H9 (cell line): ENCODE measurements around the gene THOP1. TPM values are rescaled to one million over a fixed set of nuclear protein-coding genes. Genes with fewer than 3 reads are reported as not detected.

Experiments
- DNase-seq: peaks from one replicate; pipeline ENCODE4 v3.0.0-alpha.2; 2017
- H2AFZ ChIP-seq: one replicate; pipeline ENCODE4 v1.6.1; 2013; ENCODE audit warnings: mild to moderate bottlenecking, low read length, control low read depth, moderate library complexity
- H2AK5ac ChIP-seq: 2 replicates; pipeline ENCODE4 v1.6.1; 2013; ENCODE audit warnings: low read length, control low read depth, mixed read lengths; ENCODE audit not compliant: insufficient read length
- H2BK120ac ChIP-seq: one replicate; pipeline ENCODE4 v1.6.1; 2013; ENCODE audit warnings: low read depth, mild to moderate bottlenecking, low read length, control low read depth, inconsistent platforms; ENCODE audit not compliant: poor library complexity, severe bottlenecking
- H2BK12ac ChIP-seq: 2 replicates; pipeline ENCODE4 v1.6.1; 2013; ENCODE audit warnings: low read length, control low read depth, mixed read lengths, low read depth; ENCODE audit not compliant: insufficient read length
- H2BK15ac ChIP-seq: 2 replicates; pipeline ENCODE4 v1.6.1; 2013; ENCODE audit warnings: low read depth, low read length, control low read depth
- H2BK20ac ChIP-seq: one replicate; pipeline ENCODE4 v1.6.1; 2013; ENCODE audit warnings: low read depth, mild to moderate bottlenecking, low read length, control low read depth, inconsistent platforms; ENCODE audit not compliant: poor library complexity, severe bottlenecking
- H2BK5ac ChIP-seq: 2 replicates; pipeline ENCODE4 v1.6.1; 2013; ENCODE audit warnings: low read length, control low read depth, mixed read lengths; ENCODE audit not compliant: insufficient read length
- H3K14ac ChIP-seq: 2 replicates; pipeline ENCODE4 v1.6.1; 2013; ENCODE audit warnings: low read length, control low read depth; ENCODE audit not compliant: insufficient read depth
- H3K18ac ChIP-seq: 2 replicates; pipeline ENCODE4 v1.6.1; 2013; ENCODE audit warnings: low read depth, mild to moderate bottlenecking, mixed read lengths, low read length, control low read depth; ENCODE audit not compliant: insufficient read length
- H3K23ac ChIP-seq: 2 replicates; pipeline ENCODE4 v1.6.1; 2013; ENCODE audit warnings: low read length, control low read depth, mixed read lengths, low read depth; ENCODE audit not compliant: insufficient read length
- H3K23me2 ChIP-seq: 2 replicates; pipeline ENCODE4 v1.6.1; 2013; ENCODE audit warnings: low read depth, mild to moderate bottlenecking, mixed read lengths, low read length, control low read depth; ENCODE audit not compliant: insufficient read length, poor library complexity, severe bottlenecking
- H3K27ac ChIP-seq: 2 replicates; pipeline ENCODE4 v1.5.1; 2013; ENCODE audit warnings: low read length, control low read depth, mixed read lengths, low read depth; ENCODE audit not compliant: insufficient read length
- H3K27me3 ChIP-seq: 2 replicates; pipeline ENCODE4 v1.6.1; 2013; ENCODE audit warnings: low read length, control low read depth, inconsistent platforms; ENCODE audit not compliant: insufficient read depth
- H3K4ac ChIP-seq: 2 replicates; pipeline ENCODE4 v1.6.1; 2013; ENCODE audit warnings: low read depth, mild to moderate bottlenecking, control low read depth, inconsistent platforms, low read length, moderate library complexity
- H3K4me1 ChIP-seq: 2 replicates; pipeline ENCODE4 v1.6.1; 2013; ENCODE audit warnings: low read length, control low read depth, inconsistent platforms; ENCODE audit not compliant: insufficient read depth
- H3K4me2 ChIP-seq: 2 replicates; pipeline ENCODE4 v1.6.1; 2013; ENCODE audit warnings: low read length, control low read depth, mixed read lengths; ENCODE audit not compliant: insufficient read length, insufficient read depth
- H3K56ac ChIP-seq: 2 replicates; pipeline ENCODE4 v1.6.1; 2013; ENCODE audit warnings: low read depth, mild to moderate bottlenecking, mixed read lengths, low read length, control low read depth; ENCODE audit not compliant: insufficient read length
- H3K79me1 ChIP-seq: 2 replicates; pipeline ENCODE4 v1.6.1; 2013; ENCODE audit warnings: low read depth, mild to moderate bottlenecking, moderate library complexity, low read length, control low read depth, inconsistent platforms; ENCODE audit not compliant: insufficient read depth, poor library complexity, severe bottlenecking
- H3K79me2 ChIP-seq: 2 replicates; pipeline ENCODE4 v1.6.1; 2013; ENCODE audit warnings: low read length, control low read depth, inconsistent platforms; ENCODE audit not compliant: insufficient read depth
- H3K9ac ChIP-seq: 2 replicates; pipeline ENCODE4 v1.6.1; 2013; ENCODE audit warnings: low read length, control low read depth, mixed read lengths; ENCODE audit not compliant: insufficient read length; ENCODE audit errors: extremely low read depth
- H3K9me3 ChIP-seq: one replicate; pipeline ENCODE4 v1.6.1; 2013; ENCODE audit warnings: low read depth, low read length, inconsistent platforms; ENCODE audit not compliant: control insufficient read depth
- H3T11ph ChIP-seq: one replicate; pipeline ENCODE4 v1.6.1; 2013; ENCODE audit warnings: mild to moderate bottlenecking, low read length, control low read depth, inconsistent platforms
- H4K20me1 ChIP-seq: one replicate; pipeline ENCODE4 v1.6.1; 2013; ENCODE audit not compliant: control insufficient read depth, insufficient read length, insufficient read depth
- H4K5ac ChIP-seq: 2 replicates; pipeline ENCODE4 v1.6.1; 2013; ENCODE audit warnings: low read depth, mild to moderate bottlenecking, mixed read lengths, low read length, control low read depth; ENCODE audit not compliant: insufficient read length
- H4K8ac ChIP-seq: replicated peaks from 2 replicates; pipeline ENCODE4 v1.6.1; 2013; ENCODE audit warnings: low read length, control low read depth, mixed read lengths, low read depth; ENCODE audit not compliant: insufficient read length
- H4K91ac ChIP-seq: 2 replicates; pipeline ENCODE4 v1.6.1; 2013; ENCODE audit warnings: low read depth, mild to moderate bottlenecking, moderate library complexity, mixed read lengths, low read length, control low read depth; ENCODE audit not compliant: insufficient read length
- H3K27ac Mint-ChIP-seq, 3 experiments: 2 replicates in 2 of 3; 3 replicates in 1 of 3; pipeline ENCODE4 v1.8.0; 2020 to 2021; ENCODE audit warnings: mixed read lengths in 3 of 3, mild to moderate bottlenecking in 1 of 3, moderate library complexity in 1 of 3
- H3K27me3 Mint-ChIP-seq: 2 replicates; pipeline ENCODE4 v1.8.0; 2021; ENCODE audit warnings: low read depth, mild to moderate bottlenecking, moderate library complexity, mixed read lengths
- H3K36me3 Mint-ChIP-seq, 3 experiments: 2 replicates in 2 of 3; 3 replicates in 1 of 3; pipeline ENCODE4 v1.8.0; 2020 to 2021; ENCODE audit warnings: low read depth in 3 of 3, mixed read lengths in 3 of 3; ENCODE audit not compliant: insufficient read depth in 1 of 3
- H3K4me1 Mint-ChIP-seq, 2 experiments: 2 replicates each; pipeline ENCODE4 v1.8.0; 2020; ENCODE audit warnings: mixed read lengths in 2 of 2
- H3K4me3 Mint-ChIP-seq, 2 experiments: 2 replicates in 1 of 2; 3 replicates in 1 of 2; pipeline ENCODE4 v1.8.0; 2020 to 2021; ENCODE audit warnings: mild to moderate bottlenecking in 2 of 2, mixed read lengths in 2 of 2, moderate library complexity in 1 of 2
- H3K9me3 Mint-ChIP-seq, 2 experiments: 2 replicates in 1 of 2; 3 replicates in 1 of 2; pipeline ENCODE4 v1.8.0; 2020; ENCODE audit warnings: mild to moderate bottlenecking in 2 of 2, mixed read lengths in 2 of 2, moderate library complexity in 1 of 2
- WGBS: extraction: QIAGEN DNeasy Blood & Tissue Kit; methylation state at CpG from one replicate; pipeline ENCODE4 v1.1.7; 2013; ENCODE audit warnings: missing lambda C conversion rate, low lambda C conversion rate, mixed read lengths; ENCODE audit not compliant: insufficient read length; ENCODE audit errors: extremely low coverage; 5-methylcytosine and 5-hydroxymethylcytosine counted together
- total RNA-seq: library from RNA; stranded (reverse); gene quantifications from 2 replicates; pipeline ENCODE4 v1.2.1, GENCODE V29; 2021
- TF ChIP-seq, protein P1 (sequence below): fragments of 200-600 bp; sonication (generic); conservative IDR thresholded peaks from 3 replicates; pipeline ENCODE4 v1.8.0; 2021; ENCODE audit warnings: antibody characterized with exemption, mild to moderate bottlenecking

Gene THOP1
- total RNA-seq, 1 experiment from 2014 or later = 150 TPM

- Mint-ChIP-seq H3K9me3 (peaks cover 51 to 67% of the 10 kb centered on the region in 2 experiments), H3K4me1 (peaks cover under 1 to 7% of the 10 kb centered on the region in 2 experiments)
Measured at GRCh38 chr19:2847507-2847906, 62.2 kb downstream of the THOP1 start.

More at GRCh38 chr19:2847507-2847906, 62.2 kb downstream of the THOP1 start:
- H3K9me3 ChIP-seq = peaks cover 23% of the 10 kb centered on the region
- H3K4ac ChIP-seq = no peak overlapping the region
- TF ChIP-seq, protein P1, sequence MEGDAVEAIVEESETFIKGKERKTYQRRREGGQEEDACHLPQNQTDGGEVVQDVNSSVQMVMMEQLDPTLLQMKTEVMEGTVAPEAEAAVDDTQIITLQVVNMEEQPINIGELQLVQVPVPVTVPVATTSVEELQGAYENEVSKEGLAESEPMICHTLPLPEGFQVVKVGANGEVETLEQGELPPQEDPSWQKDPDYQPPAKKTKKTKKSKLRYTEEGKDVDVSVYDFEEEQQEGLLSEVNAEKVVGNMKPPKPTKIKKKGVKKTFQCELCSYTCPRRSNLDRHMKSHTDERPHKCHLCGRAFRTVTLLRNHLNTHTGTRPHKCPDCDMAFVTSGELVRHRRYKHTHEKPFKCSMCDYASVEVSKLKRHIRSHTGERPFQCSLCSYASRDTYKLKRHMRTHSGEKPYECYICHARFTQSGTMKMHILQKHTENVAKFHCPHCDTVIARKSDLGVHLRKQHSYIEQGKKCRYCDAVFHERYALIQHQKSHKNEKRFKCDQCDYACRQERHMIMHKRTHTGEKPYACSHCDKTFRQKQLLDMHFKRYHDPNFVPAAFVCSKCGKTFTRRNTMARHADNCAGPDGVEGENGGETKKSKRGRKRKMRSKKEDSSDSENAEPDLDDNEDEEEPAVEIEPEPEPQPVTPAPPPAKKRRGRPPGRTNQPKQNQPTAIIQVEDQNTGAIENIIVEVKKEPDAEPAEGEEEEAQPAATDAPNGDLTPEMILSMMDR = no peak
- no peaks in the 10 kb centered on the region for H4K20me1 ChIP-seq
- H3K4me1 ChIP-seq = no peaks in the 10 kb centered on the region
- no peaks in the 10 kb centered on the region for H3K27me3 Mint-ChIP-seq
- no peak overlapping the region for H3K14ac ChIP-seq
- 0 out of 2 replicates have a peak, but pooled peaks cover 2% of the 10 kb centered on the region for H3K79me2 ChIP-seq
- peaks cover 59 to 66% (median 59%) of the 10 kb centered on the region in 3 experiments for H3K36me3 Mint-ChIP-seq
- no peak overlapping the region for H3K23ac ChIP-seq
- H4K5ac ChIP-seq = no peak overlapping the region
- H2BK15ac ChIP-seq = no peak overlapping the region
- no peaks in the 10 kb centered on the region for H3K79me1 ChIP-seq
- no CpG with 5 or more reads among the region's 3 CpGs for WGBS
- no peak overlapping the region for H4K8ac ChIP-seq
- no peak for DNase-seq
- H3K23me2 ChIP-seq = no peaks in the 10 kb centered on the region
- no peak overlapping the region for H3K27ac Mint-ChIP-seq
- H3K27me3 ChIP-seq = no peaks in the 10 kb centered on the region
- no peak overlapping the region for H2AFZ ChIP-seq
- H2BK5ac ChIP-seq = no peak overlapping the region
- H3K9ac ChIP-seq = no peak overlapping the region
- no peak overlapping the region for H2BK12ac ChIP-seq
- H3K18ac ChIP-seq = no peak overlapping the region
- no peak overlapping the region for H3T11ph ChIP-seq
- no peak overlapping the region for H3K4me3 Mint-ChIP-seq
- no peak overlapping the region for H2BK120ac ChIP-seq
- H4K91ac ChIP-seq = no peak overlapping the region
- no peak overlapping the region for H3K27ac ChIP-seq
- no peak overlapping the region for H3K56ac ChIP-seq
- H2BK20ac ChIP-seq = no peak overlapping the region
- no peak overlapping the region for H2AK5ac ChIP-seq
- no peak overlapping the region for H3K4me2 ChIP-seq
